Activated naive CD4-positive, alpha-beta T cell (primary cell): ENCODE measurements around the gene MAP4K3.
"Not testable (repeated sequence)": the region's sequence is repeated elsewhere in the genome, so short reads cannot be mapped to it uniquely, and the experiment has no call there.

Experiments
- DNase-seq, 4 experiments: peaks; one replicate each; lab custom pipeline; 2025; lab: John Stamatoyannopoulos, UW

MAP4K3 gene

DNA sequence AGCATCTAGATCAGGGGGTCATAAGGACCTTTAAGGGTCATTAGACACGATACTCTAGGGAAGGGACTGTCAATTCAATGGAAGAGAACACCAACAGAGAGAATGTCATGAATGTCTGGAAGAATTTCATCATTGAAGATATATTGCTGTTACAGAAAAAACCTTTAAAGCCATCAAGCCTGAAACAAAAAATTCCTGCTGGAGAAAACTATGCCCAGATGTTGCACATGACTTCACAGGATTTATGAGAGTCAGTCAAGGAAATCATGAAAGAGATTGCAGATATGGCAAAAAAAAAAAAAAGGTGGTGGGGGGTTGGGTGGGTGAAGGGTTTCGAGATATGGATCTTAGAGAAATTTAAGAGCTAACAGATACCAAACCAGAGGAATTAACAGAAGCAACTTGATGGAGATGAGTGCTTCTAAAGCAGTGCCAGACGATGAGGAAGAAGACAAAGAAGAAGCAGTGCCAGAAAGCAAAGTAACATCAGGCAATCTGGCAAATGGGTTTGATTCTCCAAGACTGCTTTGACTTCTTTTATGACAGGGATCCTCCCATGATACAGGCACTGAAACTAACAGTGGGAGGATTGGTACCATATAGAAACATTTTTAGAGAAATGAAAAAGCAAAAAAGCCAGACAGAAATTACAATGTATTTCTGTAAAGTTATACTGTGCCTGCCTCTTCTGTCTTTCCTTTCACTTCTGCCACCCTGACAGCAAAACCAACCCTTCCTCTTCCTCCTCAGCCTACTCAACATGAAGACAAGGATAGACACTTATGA is 28.5 kb downstream of the MAP4K3 start:
- no peak for DNase-seq

DNA sequence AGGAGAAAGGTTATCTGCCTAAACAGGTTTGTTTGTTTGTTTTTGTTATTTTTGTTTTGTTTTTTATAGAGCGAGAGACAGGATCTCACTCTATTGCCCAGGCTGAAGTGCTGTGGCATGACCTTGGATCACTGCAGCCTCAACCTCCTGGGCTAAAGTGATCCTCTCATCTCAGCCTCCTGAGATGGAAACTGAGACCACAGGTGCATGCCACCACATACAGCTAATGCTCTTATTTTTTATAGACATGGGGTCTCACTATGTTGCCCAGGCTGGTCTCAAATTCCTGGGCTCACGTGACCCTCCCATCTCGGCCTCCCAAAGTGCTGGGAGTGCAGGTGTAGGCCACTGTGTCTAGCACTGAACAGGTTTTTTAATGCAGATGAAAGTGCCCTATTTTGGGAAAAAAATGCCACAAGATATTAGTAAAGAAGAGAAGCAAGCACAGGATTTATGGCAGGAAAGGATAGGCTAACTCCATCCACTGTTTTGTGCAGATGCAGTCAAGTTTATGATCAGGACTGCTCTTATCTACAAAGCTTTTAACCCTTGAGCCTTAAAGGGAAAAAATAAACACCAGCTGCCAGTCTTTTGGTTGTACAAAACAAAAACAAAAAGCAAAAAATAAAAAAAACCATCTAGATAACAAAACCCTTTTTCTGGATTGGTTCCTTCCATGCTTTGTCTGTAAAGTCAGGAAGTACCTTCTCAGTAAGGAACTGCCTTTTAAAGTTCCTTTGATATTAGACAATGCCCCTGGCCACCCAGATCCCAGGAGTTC is 29.4 kb downstream of the MAP4K3 start:
- DNase-seq: no peak

DNA sequence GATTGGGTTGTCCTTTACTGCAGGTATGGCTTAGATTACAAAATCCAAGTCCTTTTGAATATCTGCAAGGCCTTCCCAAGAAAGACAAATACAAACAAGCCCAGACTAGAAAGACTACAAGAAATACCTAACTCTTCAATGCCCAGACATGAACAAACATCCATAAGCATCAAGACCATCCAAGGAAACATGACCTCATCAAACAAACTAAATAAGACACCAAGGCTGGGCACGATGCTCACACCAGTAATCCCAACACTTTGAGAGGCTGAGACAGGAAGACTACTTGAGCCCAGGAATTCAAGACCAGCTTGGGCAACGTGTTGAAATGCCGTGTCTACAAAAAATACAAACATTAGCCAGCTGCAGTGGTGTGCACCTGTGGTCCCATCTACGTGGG is 31.7 kb downstream of the MAP4K3 start:
- DNase-seq: no peak

DNA sequence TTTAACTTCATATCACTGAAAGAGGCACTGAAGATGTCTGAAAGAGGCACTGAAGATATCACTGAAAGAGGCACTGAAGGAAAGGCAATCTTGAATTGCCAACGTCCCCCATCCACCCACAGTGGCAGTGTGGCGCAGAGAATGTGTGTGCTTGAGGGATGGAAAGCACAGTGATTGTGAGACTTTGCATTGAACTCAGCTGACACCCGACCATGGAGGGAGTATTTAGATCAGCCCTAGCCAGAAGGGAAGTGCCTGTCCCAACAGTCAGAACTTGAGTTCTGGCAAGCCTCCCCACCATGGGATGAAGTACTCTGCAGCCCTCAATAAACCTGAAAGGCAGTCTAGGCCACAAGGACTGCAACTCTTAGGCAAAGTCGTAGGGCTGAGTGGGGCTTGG is 33.8 kb downstream of the MAP4K3 start:
- no peak for DNase-seq

DNA sequence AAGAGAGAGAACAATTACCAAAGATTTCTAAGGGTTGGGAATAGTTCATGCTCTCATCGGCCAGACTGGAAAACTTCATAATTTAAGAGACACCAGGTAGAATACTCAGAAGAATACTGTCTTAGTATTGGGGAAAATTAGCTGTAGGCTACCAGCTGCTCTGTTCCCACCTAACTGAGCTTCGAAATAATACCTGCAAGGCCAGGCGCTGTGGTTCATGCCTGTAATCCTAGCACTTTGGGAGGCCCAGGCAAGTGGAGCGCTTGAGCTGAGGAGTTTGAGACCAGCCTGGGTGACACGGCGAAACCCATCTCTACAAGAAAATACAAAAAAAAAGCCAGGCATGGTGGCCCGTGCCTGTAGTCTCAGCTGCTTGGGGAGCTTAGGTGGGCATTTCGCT is 35.8 kb downstream of the MAP4K3 start:
- no peak for DNase-seq

DNA sequence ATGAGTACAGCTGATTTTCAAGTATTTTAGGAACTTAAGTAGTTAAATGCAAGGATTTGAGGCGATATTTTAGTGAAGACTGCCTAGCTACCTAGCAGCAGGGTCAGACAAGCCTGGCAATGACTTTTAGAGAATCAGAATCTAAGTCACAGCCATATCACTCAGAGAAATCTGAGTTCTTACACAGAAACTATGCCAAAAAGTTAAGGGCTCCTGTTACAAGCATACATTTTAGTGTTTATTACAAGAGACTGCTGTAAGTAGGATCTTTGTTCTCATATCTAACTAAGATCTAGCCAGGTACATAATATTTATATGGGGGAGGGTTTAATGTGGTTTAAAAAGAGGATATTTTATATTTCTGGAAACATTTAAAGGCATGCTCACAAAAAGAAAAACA is 37.5 kb downstream of the MAP4K3 start:
- DNase-seq: no peak

DNA sequence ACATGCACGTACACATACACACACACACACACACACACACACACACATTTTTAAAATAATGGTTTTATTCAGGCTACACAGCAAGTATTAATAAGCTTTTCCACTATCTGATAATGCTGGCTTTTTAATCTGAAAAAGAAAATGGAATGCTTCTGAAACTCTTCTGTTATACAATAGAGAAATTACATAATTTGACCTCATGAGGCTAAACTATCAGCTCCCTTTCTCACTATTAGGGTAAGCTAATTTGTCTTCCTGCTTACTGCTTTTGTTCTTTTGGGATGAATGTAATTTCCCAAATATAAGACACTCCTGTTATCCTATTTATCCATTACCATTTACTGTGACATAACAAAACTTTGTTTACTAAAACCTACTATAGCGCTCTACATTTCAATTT is 41.8 kb downstream of the MAP4K3 start:
- DNase-seq: no peak

DNA sequence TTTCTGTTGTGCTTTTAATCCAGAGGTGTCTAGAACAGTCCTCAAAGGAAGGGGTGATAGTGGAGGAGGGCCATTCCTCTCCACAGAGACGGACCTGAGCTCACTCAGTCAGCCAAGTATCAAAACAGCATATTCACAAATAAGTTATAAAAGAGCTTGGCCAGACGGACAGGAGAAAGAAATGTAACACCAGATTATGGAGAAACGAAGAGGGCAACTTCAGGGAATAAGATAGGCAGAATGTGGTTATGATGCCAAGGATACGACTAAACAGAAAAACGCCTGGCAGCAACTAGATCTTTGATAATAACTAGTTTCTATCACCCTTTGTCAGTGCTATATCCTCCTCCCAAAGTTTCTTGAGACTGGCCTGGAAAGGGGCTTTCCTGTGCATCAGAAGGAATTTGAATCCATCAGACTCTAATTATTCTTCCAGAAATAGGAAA is 42.5 kb downstream of the MAP4K3 start:
- DNase-seq: no peak

DNA sequence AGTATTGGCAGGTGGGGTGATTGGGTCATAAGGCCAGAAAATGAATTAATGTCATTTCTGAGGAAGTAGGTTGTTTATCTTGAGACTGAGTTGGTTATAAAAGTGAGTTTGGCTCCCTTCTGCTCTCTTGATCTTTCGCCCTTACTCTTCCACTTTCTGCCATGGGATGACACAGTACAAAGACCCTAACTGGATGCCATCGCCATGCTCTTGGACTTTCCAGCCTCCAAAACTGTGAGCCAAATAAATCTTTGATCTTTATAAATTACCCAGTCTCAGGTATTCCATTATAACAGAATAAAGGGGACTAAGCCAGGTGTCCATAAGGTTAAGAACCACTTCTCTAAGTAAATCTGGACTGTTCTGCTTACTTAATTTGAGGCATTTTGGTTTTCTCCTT is 44.4 kb downstream of the MAP4K3 start:
- no peak for DNase-seq

DNA sequence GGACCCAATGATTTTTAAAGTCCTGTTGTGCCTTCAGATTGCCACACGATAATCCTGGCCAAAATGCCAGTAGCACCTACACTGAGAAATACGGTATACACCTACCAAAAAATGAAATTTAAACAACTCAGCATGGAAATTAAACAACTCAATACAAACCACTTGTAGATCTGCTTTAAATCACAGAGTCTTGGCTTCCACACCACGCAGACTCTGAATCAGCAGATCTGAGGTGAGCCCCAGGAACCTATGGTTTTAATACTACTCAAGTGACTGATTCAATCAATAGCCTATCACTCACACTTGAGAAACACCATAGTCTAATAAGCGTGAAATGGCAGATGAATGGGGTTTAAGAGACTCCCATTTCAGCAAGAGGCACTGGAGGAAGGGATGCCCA is 46.9 kb downstream of the MAP4K3 start:
- DNase-seq: no peak

DNA sequence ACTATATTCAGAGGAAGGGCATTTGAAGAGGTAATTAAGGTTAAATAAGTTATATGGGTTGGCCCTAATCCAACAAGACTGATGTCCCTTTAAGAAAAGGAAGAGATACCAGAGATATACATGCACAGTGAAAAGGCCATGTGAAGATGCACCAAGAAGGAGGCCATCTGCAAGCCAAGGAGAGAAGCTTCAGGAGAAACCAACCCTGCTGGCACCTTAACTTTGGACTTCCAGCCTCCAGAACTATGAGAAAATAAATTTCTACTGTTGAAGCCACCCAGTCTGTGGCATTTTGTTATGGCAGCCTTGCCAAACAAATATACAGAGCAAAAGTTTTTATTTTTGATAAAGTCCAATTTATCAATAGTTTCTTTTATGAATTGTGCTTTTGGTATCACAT is 51.0 kb downstream of the MAP4K3 start:
- DNase-seq: no peak

DNA sequence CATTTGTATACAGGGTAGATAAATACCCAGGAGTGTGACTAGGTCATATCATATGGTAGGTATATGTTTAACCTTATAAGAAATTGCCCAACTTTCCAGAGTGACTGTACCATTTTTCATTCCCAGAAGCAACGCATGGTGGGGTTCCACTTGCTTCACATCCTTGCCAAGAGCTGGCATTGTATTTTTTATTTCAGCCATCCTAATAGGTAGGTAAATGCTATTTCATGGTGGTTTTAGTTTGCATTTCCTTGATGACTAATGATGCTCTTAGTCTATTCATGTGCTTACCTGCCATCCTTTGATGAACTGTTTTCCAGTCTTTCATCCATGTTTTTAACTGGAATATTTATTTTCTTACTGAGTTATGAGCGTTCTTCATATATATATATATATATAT is 51.9 kb downstream of the MAP4K3 start:
- DNase-seq: no peak

DNA sequence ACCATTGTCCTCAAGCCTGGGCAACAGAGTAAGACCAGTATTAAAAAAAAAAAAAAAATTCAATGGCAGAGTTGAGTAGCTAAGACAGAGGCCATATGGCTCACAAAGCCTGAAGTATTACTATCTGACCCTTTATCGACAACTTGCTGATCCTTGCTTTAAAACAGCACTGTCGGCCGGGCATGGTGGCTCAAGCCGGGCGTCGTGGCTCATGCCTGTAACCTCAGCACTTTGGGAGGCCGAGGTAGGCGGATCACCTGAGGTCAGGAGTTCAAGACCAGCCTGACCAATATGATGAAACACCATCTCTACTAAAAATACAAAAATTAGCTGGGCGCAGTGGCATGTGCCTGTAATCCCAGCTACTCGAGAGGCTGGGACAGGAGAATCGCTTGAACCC is 53.0 kb downstream of the MAP4K3 start:
- DNase-seq: not testable (repeated sequence)

DNA sequence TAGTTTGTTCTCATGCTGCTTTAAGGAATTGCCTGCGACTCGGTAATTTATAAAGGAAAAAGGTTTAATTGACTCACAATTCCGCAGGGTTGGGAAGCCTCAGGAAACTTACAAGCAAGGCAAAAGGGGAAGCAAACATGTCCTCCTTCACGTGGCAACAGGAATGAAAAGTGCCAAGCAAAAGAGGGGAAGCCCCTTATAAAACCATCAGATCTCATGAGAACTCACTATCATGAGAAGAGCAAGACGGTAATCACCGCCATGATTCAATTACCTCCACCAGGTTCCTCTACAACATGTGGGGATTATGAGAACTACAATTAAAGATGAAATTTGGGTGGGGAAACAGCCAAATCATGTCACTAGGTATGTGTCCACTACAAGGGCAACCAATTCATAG is 53.9 kb downstream of the MAP4K3 start:
- no peak for DNase-seq

DNA sequence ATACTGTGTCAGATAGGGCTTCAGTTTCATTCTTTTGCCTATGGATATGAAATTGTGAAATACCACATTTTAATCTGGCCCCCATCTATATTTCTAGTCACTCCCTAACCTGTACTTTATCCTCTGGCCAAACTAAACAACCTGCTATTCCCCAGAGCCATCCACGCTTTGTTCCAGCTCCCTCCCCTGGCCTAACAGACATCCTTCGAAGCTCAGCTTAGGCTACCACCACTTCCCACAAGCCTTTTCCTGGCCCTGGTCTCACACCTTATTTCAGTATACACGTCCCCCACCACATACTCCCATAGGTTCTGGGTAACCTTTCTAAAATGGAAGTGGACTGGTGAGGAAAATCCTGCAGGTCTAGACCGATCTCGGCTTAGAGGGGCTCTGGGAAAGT is 55.4 kb downstream of the MAP4K3 start:
- DNase-seq: no peak

DNA sequence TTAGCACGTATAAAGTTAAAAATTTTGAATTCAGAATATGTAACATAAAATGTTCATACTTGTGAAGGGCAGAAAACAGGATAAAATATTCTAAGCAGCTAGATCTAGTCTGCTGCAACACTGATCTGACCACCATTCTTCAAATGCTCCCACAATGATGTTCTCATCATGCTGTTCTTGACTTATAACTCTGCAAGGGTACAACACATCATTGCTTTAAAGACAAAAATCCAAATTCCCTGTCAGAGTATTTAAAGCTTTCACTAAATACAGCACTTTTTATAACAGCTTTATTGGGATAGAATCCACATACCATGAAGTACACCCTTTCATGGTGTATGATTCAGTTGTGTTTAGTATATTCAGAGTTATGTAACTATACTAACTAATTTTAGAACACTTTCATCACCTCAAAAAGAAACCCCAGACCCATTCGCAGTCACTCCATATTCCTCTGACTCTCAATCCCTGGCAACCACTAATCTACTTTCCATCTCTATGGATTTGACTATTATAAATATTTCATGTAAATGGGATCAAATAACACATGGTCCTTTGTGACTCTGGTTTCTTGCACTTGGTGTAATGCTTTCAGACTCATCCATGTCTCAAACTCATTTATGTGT is 56.4 kb downstream of the MAP4K3 start:
- no peak for DNase-seq

DNA sequence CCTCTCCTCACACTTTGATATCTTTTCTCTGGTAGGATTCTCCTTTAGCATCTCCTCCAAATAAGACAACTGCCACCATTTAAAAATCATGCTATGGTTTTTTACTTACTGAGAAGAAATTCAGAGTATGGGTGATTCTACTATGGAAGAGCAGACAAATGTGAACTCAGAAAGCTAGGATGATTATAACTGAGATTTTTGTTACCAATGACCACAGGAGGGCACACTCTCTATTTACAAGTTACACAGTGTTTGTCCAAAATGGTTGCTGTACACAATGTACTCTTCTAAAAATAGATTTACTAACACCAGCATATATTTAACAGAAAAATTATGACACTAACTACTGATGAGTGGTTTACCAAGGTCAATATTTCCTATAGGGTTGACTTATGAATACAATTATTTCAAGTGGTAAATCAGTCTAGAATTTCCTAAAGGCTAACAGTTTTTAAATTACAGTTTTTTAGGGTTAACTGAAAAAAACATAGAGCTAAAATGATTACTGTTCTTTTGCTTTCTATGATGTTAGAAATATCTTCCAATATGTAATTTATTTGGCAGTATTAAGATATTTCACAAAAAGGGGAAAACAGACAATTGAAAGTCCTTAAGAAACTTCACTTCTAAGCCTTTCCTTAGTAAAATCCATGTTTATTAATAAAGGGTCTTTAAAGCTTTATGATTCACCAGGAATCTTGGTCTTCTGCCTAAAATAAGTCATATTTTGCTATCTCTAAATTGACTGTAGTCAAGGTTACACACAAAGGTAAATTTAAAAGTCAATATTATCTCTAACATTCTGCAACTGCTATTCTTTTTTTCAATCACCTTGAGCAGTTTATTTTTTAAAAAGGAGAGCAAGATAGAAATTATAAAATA is 57.2 kb downstream of the MAP4K3 start:
- DNase-seq: no peak

DNA sequence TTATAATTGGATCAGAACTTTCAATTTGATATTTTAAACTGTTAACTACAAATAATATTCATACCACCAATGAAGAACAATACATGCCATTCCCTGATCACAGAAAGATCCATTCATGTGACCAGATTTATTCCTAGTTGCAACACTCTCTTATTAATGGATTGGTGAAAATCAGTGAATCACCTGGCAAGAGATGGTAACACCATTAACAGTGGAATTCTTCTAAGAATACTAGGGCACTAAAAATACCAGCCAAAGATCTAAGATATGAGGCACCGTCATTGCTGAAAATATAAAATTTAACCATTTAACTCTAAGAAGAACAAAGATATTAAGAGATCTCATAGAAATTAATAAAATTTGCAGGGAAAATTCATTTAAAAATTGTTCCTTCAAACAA is 58.1 kb downstream of the MAP4K3 start:
- DNase-seq: no peak

DNA sequence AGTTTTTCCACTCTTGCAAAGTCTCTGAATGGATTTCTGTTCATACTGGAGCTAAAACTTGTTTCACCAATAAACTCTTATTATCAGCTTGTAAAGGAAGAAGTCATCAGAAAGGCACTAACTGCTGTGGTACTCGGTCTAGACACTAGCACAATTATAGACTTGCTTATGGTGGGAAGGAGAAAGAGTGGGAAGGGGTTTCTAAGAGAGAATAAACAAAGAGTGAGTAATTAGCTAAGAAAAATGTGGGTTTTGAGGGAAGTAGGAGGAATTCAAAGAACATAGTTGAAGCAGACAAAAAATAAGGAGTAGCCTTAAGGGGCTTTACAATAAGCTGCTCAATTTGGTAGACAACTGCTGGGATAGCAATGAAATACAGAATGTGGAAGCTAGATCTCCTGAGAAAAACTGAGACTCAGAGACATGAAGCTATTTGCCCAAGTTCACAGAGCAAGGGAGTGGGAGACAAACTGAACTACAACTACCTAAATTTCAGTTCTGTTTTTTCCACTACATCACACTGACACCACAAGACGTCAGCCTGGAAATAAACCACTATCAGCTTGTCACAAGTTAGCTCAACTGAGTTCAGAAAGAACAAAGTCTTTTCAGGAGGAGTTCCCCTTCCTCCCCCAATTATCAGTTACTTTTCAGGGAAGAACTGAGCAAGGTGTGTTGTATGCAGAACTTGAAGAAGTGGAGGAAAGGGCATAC is 59.7 kb downstream of the MAP4K3 start:
- no peak for DNase-seq

DNA sequence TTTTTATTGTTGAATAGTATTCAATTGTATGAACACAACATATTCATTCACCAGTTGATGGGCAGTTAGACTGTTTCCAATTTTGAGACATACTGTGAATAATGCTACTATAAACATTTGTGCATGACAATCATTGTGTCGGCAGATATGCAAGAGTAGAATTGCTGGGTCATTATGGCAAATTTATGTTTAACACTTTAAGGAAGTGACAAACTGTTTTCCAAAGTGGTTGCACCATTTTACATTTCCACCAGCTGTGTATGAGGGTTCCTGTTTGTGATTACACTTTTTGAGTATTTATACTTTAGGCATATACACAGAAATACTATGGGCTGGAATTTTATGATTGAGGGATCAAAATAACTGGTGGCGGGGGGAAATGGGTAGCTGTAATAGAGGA is 61.2 kb downstream of the MAP4K3 start:
- DNase-seq: no peak

DNA sequence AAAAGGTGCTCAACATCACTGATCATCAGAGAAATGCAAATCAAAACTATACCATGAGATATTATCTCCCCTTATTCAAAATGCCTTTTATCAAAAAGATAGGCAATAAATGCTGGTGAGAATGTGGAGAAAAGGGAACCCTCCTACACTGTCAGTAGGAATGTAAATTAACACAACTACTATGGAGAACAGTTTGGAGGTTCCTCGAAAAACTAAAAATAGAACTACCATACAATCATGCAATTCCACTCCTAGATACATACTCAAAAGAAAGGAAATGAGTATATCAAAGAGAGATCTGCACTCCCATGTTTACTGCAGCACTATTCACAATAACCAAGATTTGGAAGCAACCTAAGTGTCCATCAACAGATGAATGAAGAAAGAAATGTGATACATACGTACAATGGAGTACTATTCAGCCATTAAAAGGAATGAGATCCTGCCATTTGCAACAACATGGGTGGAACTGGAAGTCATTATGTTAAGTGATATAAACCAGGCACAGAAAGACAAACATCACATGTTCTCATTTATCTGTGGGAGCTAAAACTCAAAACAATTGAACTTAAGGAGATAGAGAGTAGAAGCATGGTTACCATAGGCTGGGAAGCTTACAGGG is 63.8 kb downstream of the MAP4K3 start:
- DNase-seq: no peak
